SW480 (cell line): ENCODE results near the gene LHX1.
A peak's percentile ranks its signal among the peaks of the same experiment; 100 is the strongest.

Experiments
- DNase-seq: peaks from one replicate; pipeline ENCODE4 v3.0.0-alpha.2; 2016; ENCODE audit warnings: low spot score

Gene LHX1

GRCh38 chr17:36922175-36922574 is 15.1 kb upstream of the LHX1 start:
- DNase-seq: no peak

- DNase-seq: no peak
Observed at GRCh38 chr17:36923814-36924221, 13.5 kb upstream of the LHX1 start.

- no peak for DNase-seq
Observed at GRCh38 chr17:36926226-36926625, 11.0 kb upstream of the LHX1 start.

GRCh38 chr17:36926701-36927100 is 10.6 kb upstream of the LHX1 start:
- DNase-seq: no peak

- no peak for DNase-seq
Observed at GRCh38 chr17:36928471-36929345, 8.6 kb upstream of the LHX1 start.

- no peak for DNase-seq
Observed at GRCh38 chr17:36929851-36930582, 7.3 kb upstream of the LHX1 start.

- DNase-seq: no peak
Observed at GRCh38 chr17:36930583-36930900, 6.7 kb upstream of the LHX1 start.

GRCh38 chr17:36931096-36931696 is 6.1 kb upstream of the LHX1 start:
- no peak for DNase-seq

- no peak for DNase-seq
Observed at GRCh38 chr17:36931697-36932382, 5.4 kb upstream of the LHX1 start.

GRCh38 chr17:36932383-36932693 is 4.9 kb upstream of the LHX1 start:
- DNase-seq: no peak

GRCh38 chr17:36932694-36933511 is 4.4 kb upstream of the LHX1 start:
- no peak for DNase-seq

GRCh38 chr17:36933512-36934143 is 3.6 kb upstream of the LHX1 start:
- DNase-seq: no peak

GRCh38 chr17:36934144-36934691 is 3.1 kb upstream of the LHX1 start:
- DNase-seq: no peak

GRCh38 chr17:36934692-36935630 is 2.3 kb upstream of the LHX1 start:
- peak; percentile 69 for DNase-seq

GRCh38 chr17:36935671-36936454 is 1.4 kb upstream of the LHX1 start:
- peak; percentile 78 for DNase-seq

GRCh38 chr17:36936455-36937000 is 747 bp upstream of the LHX1 start:
- no peak for DNase-seq

- DNase-seq: peak; percentile 48
Observed at GRCh38 chr17:36937959-36938565, 787 bp downstream of the LHX1 start.

- no peak for DNase-seq
Observed at GRCh38 chr17:36938566-36939051, 1.3 kb downstream of the LHX1 start.
